ENCODE measurements around the gene IGFALS.
A peak's percentile ranks its signal among the peaks of the same experiment; 100 is the strongest.

IGFALS gene

GRCh38 chr16:1752853-1753252, 40.7 kb downstream of the IGFALS start:
- Histone ChIP-seq H3K27ac (no peak overlapping the region), H3K4me3 (no peak overlapping the region)

- Histone ChIP-seq H3K27ac (no peak overlapping the region), H3K4me3 (no peak overlapping the region)
These were observed 41.6 kb downstream of the IGFALS start for GRCh38 chr16:1751946-1752345.

DNA sequence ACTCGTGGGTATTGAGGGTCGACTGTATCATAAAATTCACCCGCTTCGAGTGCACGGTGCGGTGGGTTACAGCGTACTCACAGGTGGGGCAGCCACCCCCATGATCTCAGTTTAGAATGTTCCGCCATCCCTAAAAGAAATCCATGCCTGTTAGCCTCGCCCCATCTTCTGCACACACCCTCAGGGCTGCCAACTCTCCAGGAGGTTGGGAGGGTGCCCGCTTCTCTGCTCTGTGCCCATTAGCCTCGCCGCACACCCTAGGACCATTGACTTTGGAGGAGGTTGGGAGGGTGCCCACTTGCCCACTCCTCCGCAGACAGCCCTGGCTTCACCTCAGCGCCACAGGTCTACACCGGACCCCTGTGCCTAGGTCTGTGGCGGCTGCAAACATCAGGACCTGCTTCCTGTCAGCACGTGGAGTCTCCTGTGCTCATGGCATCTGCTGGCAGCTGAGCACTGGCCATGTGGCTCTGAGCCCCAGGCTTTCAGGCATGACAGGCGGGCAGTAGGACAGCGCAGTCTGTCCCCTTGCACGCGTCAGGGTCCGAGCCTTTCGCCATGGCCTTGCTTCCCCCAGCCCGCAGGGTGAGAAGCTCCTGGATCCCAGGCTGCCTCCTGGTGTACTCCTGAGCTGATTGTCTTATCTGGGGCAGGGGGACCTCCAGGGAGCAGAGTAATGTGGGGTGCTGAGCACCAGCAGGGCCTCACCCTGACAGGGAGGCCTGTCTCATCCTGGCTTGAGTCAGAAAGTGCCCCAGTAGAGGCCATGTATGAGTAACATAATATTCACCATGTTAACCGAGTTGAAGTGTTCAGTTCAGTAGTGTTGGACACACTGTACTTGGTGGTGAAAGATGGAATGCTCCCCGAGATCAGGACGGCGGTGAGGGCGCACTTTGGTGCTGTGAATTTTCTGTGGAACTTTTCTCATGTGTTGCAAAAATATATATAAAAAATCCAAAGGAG, 44.1 kb downstream of the IGFALS start:
- no peak overlapping the region for H3K27ac ChIP-seq
- H3K4me3 ChIP-seq: no peak overlapping the region

DNA sequence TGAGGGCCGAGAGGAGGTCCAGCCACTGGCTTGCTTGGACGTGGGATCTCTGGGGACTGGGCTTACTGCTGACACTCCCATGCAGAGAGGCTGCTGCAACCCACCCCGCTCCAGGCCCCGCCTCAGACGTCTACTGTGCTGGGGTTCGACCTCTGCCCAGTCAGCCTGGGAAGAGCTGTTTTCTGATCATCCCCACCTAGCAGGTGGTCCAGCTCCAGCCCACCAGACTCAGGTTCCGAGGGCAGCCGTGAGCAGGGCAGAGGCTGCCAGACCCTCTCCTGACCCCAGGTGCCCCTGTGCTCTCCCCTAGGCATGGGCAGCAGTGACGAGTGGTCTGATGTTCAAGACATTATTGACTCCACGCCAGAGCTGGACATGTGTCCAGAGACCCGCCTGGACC, 45.6 kb downstream of the IGFALS start:
- H3K27ac ChIP-seq: no peak overlapping the region
- H3K4me3 ChIP-seq: no peak overlapping the region

DNA sequence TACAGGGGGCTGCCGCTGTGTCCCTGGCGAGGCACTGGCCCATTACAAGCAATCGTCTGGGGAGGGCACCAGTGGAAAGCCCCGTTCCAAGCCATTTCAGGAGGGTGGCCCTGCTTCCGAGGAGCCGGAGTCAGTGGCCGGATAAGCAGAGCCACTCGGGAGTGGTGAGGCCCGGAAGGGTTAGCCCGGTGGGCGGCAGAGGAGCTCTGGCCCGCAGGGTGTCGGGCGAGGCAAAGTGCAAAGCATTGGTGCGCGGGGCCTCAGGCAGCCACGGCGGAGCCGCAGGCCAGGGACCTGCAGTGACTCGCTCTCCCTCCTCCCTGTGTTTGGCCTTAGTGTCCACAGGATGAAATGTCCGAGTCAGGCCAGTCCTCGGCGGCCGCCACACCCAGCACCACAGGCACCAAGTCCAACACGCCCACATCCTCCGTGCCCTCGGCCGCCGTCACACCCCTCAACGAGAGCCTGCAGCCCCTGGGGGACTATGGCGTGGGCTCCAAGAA, 46.8 kb downstream of the IGFALS start:
- H3K27ac ChIP-seq: peak overlapping the region in 1 of 21 experiments; percentile 68
- no peak overlapping the region for H3K4me3 ChIP-seq

- Histone ChIP-seq H3K4me3 (no peak overlapping the region), H3K27ac (peak overlapping the region in 4 of 21 experiments; percentile 11 to 68 (median 36))
These were observed 47.4 kb downstream of the IGFALS start for GRCh38 chr16:1745900-1746692.

DNA sequence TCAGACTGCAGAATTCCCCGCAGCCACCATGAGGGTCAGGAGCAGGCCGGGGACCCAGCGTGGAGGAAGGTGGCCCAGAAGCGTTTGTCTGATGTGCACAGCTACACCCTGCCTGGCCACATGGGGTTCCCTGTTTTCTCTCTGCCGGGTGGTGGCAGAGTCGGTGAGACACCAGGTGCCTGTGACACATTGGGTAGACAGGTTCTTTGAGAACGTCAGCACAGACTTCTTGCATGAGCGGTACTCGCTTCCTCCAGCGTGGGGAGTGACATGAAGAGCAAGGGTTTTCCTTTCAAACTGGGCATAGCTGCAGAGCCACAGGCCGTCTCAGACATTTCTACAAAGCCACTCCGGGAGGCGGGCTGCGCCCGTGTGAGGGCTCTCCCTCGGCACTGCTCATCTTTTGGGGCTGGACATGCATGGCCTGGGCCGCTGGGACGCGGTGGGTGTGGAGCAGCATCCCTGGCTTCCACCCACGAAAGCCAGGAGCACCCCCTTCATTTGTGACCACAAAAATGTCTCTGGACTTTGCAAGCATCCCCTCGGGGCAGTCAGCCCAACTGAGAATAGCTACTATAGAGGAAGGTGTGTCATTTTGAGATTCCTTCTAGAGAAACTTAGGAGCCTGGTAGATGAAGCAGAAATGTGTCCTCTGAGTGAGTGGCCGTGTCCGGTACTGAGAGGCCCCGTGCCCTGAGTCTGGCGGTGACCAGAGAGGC, 48.2 kb downstream of the IGFALS start:
- Histone ChIP-seq H3K4me3 (no peak overlapping the region), H3K27ac (peak overlapping the region in 4 of 21 experiments; percentile 11 to 68 (median 36))

- peak overlapping the region in 4 of 21 experiments; percentile 2 to 55 (median 31) for H3K27ac ChIP-seq
- no peak overlapping the region for H3K4me3 ChIP-seq
These were observed 49.1 kb downstream of the IGFALS start for GRCh38 chr16:1744338-1744840.

DNA sequence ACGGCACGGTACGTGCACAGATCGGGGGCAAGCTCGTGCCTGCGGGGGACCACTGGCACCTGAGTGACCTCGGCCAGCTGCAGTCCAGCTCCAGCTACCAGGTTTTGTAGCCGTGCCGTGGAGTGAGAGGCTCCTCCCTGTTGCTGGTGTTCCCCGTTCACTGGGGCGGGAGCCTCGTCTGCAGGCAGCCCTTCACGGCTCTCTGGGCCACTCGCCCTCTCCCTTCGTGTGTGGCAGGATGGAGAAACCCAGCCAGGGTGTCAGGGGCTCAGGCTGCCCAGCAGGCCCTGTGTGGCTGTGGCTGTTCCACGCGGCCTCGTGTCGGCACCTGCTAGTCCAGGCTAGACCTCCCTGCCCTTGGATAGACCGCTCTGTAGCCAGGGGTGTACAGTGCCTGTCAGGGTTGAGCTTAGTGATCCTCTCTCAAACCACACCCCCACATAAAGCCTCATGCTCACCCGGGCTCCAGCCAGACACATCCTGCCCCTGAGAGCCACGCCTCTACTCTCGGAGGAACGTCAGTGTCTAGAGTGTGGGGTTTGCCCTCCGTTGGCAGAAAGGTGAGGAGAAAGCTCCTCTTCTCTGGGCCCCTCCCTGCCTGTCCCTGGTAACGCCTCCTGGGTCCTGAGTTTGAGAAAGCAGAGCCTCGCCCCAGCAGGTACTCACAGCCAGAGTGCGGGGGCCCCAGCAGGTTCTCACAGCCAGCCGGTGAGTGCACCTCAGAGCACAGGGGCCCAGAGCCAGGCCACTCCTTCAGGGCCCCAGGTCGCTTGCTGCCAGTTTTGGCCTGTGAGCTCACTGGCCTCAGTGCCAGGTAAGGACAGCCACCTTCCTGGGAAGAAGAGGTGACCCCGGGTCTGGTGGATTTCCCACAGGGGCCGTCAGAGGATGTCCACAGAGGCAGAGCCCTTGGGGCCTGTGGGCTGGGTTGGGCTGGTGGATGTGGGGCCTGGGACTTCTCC, 49.8 kb downstream of the IGFALS start:
- peak overlapping the region in 4 of 21 experiments; percentile 2 to 35 (median 17) for H3K27ac ChIP-seq
- H3K4me3 ChIP-seq: no peak overlapping the region

GRCh38 chr16:1741553-1742165, 51.8 kb downstream of the IGFALS start:
- no peak overlapping the region for H3K4me3 ChIP-seq

GRCh38 chr16:1740781-1741490, 52.6 kb downstream of the IGFALS start:
- H3K27ac ChIP-seq: no peak overlapping the region
- no peak overlapping the region for H3K4me3 ChIP-seq

More at GRCh38 chr16:1741553-1742165, 51.8 kb downstream of the IGFALS start:
- no peak overlapping the region for H3K27ac ChIP-seq
